Stimulated activated CD4-positive, alpha-beta T cell treated with anti-CD3 and anti-CD28 coated beads, TNF-alpha, amount 100 ng/mL, for 24 hours (primary cell): ENCODE data around the gene MPPE1.
A peak's percentile ranks its signal among the peaks of the same experiment; 100 is the strongest.
"Not testable (repeated sequence)": the region's sequence is repeated elsewhere in the genome, so short reads cannot be mapped to it uniquely, and the experiment has no call there.

ENCODE experiments used
- DNase-seq, 3 experiments: peaks; one replicate each; pipeline ENCODE4 v3.0.0-alpha.2; 2020; ENCODE audit warnings: low read depth in 3 of 3

MPPE1 gene

GRCh38 chr18:11925800-11926481 is 17.8 kb upstream of the MPPE1 start:
- DNase-seq = no peak

GRCh38 chr18:11923450-11923849 is 15.3 kb upstream of the MPPE1 start:
- DNase-seq = no peak

DNA sequence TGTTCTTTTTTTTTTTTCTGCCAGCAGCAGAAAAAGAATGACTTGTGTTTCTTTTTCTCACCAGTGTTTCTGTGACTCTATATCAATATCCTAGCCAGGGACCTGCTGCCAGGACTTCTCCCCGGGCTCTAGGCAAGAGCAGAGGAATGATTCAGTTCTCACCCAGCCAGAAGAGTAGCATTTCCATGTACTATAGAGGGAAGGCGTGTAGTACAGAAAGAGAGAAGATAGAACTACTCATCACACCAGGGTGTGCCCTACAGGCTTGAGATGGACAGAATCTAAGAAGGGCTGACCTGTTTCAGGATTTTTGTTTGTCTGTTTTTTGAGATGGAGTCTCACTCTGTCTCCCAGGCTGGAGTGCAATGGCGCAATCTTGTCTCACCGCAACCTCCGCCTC is 11.4 kb upstream of the MPPE1 start:
- not testable (repeated sequence) for DNase-seq

GRCh38 chr18:11916880-11917279 is 8.8 kb upstream of the MPPE1 start:
- DNase-seq = not testable (repeated sequence)

- DNase-seq = no peak
Measured at GRCh38 chr18:11909591-11910026, 1.5 kb upstream of the MPPE1 start.

DNA sequence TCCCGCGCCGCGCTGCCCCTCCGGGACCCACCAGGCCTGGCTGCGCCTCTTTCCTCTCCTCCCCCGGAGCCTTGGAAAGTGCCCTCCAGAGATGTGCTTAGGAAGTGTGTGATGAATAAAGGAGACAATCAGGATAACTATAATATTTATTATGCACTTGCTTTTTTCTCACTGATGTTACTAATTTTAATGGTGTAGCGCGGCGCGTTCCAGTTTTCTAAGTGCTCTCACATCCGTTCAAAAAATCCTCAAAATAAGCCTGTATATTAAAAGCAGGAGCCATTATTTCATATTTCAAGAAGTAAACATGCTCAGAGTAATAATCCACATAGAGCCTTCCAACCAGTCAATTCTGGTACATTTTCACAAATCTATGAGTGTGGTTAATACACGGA is 941 bp upstream of the MPPE1 start:
- DNase-seq = peak in 1 of 3 experiments; percentile 31

- no peak for DNase-seq
Measured at GRCh38 chr18:11906926-11907874, 917 bp downstream of the MPPE1 start.

GRCh38 chr18:11906176-11906575 is 1.9 kb downstream of the MPPE1 start:
- no peak for DNase-seq

DNA sequence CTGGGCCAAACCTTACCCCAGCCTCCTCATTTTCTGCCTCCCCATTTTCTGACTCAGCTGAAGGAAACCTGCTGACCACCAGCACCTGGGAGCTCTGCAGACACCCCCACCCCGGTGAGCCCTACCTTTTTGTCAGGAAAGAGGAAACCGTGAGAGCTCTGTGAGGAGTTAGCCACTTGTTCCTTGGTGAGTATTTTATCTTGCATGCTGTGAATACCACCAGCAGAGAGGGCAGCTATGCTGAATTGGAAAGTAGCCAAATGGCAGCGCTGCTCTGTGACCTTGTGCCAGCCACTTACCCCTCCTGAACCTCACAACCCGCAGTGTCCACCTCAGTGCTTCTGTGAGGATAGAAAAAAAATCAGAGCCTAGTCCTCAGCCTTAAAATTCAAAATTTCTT is 2.5 kb downstream of the MPPE1 start:
- DNase-seq = no peak

GRCh38 chr18:11902522-11903292 is 5.4 kb downstream of the MPPE1 start:
- DNase-seq = no peak

GRCh38 chr18:11901826-11902438 is 6.2 kb downstream of the MPPE1 start:
- DNase-seq = no peak

DNA sequence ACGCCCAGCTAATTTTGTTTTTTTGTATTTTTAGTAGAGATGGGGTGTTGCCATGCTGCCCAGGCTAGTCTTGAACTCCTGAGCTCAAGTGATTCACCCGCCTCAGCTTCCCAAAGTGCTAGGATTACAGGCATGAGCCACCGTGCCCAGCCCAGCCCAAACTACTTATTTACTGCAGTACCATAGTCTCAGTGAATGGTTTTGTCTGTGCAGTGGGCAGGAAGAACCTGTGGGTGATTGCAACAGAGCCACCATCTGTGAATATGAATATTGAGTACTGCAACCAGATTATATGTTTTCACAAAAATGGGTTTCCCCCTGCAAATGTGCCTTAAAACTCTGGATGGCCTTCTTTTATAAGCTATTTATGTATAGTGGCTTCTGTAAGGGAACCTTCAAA is 9.1 kb downstream of the MPPE1 start:
- DNase-seq = no peak

DNA sequence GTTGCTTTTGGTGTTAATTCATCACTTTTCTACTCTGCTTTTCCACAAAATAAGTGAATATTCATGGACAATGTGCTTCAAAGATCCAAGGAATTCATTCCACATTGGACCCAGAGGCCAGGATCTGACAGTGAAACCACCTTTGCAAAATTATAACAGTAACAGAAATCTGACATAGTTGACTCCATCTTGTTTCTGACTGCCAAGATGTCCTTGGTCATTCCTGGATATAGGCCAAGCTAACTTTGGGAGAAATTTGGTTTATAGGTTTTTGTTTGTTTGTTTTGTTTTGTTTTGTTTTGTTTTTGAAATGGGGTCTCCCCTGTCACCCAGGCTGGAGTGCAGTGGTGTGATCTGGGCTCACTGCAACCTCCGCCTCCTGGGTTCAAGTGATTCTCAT is 10.3 kb downstream of the MPPE1 start:
- no peak for DNase-seq

GRCh38 chr18:11892438-11892837 is 15.7 kb downstream of the MPPE1 start:
- not testable (repeated sequence) for DNase-seq

GRCh38 chr18:11891737-11892136 is 16.4 kb downstream of the MPPE1 start:
- DNase-seq = no peak

GRCh38 chr18:11889284-11889683 is 18.8 kb downstream of the MPPE1 start:
- DNase-seq = no peak

GRCh38 chr18:11888726-11889125 is 19.4 kb downstream of the MPPE1 start:
- no peak for DNase-seq

GRCh38 chr18:11887328-11888128 is 20.6 kb downstream of the MPPE1 start:
- no peak for DNase-seq

DNA sequence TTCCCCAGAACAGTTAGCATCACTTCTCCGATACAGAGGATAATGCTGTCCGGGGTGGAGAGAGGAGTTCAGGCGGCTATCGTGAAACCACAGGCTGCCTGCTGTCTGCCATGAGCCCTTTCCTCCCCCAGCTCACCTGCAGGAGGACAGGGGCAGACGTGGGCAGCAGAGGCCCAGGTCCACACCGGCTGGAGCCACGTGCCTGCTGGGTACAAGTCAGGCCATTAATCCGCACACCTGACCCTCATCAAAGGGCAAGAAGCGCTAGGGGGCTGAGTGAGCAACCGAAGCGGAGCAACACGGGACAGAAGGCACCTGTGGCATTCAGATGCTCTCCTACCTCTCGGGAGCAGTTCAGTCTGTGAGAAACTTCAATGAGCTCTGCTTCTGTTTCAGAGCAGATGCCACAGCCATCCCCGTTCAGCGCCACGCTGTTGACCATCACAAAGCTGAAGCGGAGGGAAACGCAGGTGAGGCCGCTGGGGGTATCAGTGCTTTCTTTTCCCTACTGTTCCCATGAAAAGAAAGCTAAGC is 21.5 kb downstream of the MPPE1 start:
- DNase-seq = no peak

GRCh38 chr18:11885278-11885947 is 22.7 kb downstream of the MPPE1 start:
- DNase-seq = no peak
